Heart right ventricle (tissue), 16 donors: ENCODE measurements around the gene ZNF385D. TPM values are rescaled to one million over a fixed set of nuclear protein-coding genes. Genes with fewer than 3 reads are reported as not detected.
A peak's percentile ranks its signal among the peaks of the same experiment; 100 is the strongest.

Experiments used
- ATAC-seq, 8 donors: fragments of 200-7000 bp; cut with Tn5 transposase; one replicate each; pipeline ENCODE4 v1.9.1; 2020; ENCODE audit warnings: mild to moderate bottlenecking in 8 of 8, moderate library complexity in 8 of 8, moderate number of reproducible peaks in 1 of 8
- DNase-seq, 2 donors: peaks; one replicate each; pipeline ENCODE4 v3.0.0-alpha.2; 2020
- H3K27ac ChIP-seq, 10 donors: fragments of 200-600 bp; sonication (generic) in 2 of 10; one replicate each; pipeline versions ENCODE4 v1.5.0 to v1.8.0; 2020 to 2022; ENCODE audit warnings: mild to moderate bottlenecking in 3 of 10
- H3K27me3 ChIP-seq, 7 donors: fragments of 200-600 bp; one replicate each; pipeline ENCODE4 v1.8.0; 2021 to 2022; ENCODE audit warnings: mild to moderate bottlenecking in 2 of 7
- H3K36me3 ChIP-seq, 9 donors: fragments of 200-600 bp; sonication (generic) in 1 of 9; one replicate each; pipeline versions ENCODE4 v1.5.0 to v1.8.0; 2020 to 2022; ENCODE audit warnings: mild to moderate bottlenecking in 2 of 9
- H3K4me1 ChIP-seq, 9 donors: fragments of 200-600 bp; sonication (generic) in 1 of 9; one replicate each; pipeline versions ENCODE4 v1.5.0 to v1.8.0; 2020 to 2022; ENCODE audit warnings: mild to moderate bottlenecking in 4 of 9
- H3K4me3 ChIP-seq, 10 donors: fragments of 200-600 bp; sonication (generic) in 2 of 10; one replicate each; pipeline versions ENCODE4 v1.5.0 to v1.8.0; 2020 to 2022; ENCODE audit warnings: mild to moderate bottlenecking in 7 of 10, moderate library complexity in 2 of 10
- H3K9me3 ChIP-seq, 11 donors: fragments of 200-600 bp in 10 of 11; sonication (generic) in 2 of 11; one replicate each; pipeline versions ENCODE4 v1.5.0 to v1.8.0; 2013 to 2022; ENCODE audit warnings: mild to moderate bottlenecking in 2 of 11, control low read depth in 1 of 11, moderate library complexity in 1 of 11
- WGBS, 2 donors: extraction: QIAGEN DNeasy Blood & Tissue Kit; methylation state at CpG; one replicate each; pipeline ENCODE4 v1.1.7; 2013; ENCODE audit warnings: inconsistent platforms in 1 of 2; 5-methylcytosine and 5-hydroxymethylcytosine counted together
- intact Hi-C, 10 donors: fragments of 100-400 bp; cut with DNase I; formaldehyde crosslinking; loops; one replicate each; pipeline versions ENCODE4 v1.11.1 to v1.14.2; 2022
- polyA plus RNA-seq, 2 donors: library from polyadenylated mRNA; stranded (reverse); fragments of 200-250 nt; gene quantifications; one replicate each; pipeline ENCODE4 v1.2.3, GENCODE V29; 2013
- total RNA-seq, 10 donors: library from RNA; stranded (reverse); fragmentation: NEBNext Ultra II Directional in 3 of 10; extraction: Animal tissue kit (Norgen Biotek cat#: 25700) in 3 of 10; gene quantifications; one replicate each; pipeline versions ENCODE4 v1.2.1 to v1.2.4, GENCODE V29; 2021 to 2023
- TF ChIP-seq, protein P1 (sequence below), 9 donors: fragments of 200-600 bp; sonication (generic) in 2 of 9; IDR thresholded peaks; one replicate each; pipeline versions ENCODE4 v1.5.0 to v1.8.0; 2021 to 2022; ENCODE audit warnings: antibody characterized with exemption in 9 of 9, mild to moderate bottlenecking in 5 of 9, moderate library complexity in 1 of 9
- donor health status: Arrhythmogenic right ventricular cardiomyopathy.
- donor health status: ischemic (EF 13 %, LVEDD 7.1; RV severe dilation, severe dysfunction).
- donor health status: healthy with polysubstance abuse.
- donor health status: DM: no; HTN: yes; CAD: no.
- donor health status: DM: no; HTN: no; CAD: no.
- donor health status: ischemic (EF 25% LVEDD 6.9; RV normal size, moderate dysfunction).
- donor health status: ischemic (EF 25% LVEDD 5.7; RV mildly dilated, moderate dysfunction).
- donor health status: healthy.
- donor health status: DM: yes; HTN: yes; CAD: no.
- donor health status: Ischemic cardiomyopathy.
- donor health status: ischemic (EF 35%, LVEDD 5.7; RV mildly dilated, moderate dysfunction).
- donor health status: nonischemic (EF 11% LVEDD 7.7; RV severe dilation, severe dysfunction).
- donor health status: DM: yes; HTN: yes; CAD: no.
- donor health status: PGD.
- donor health status: ischemic (EF 29% LVEDD 5.4; RV normal size, mild dysfunction).
- donor health status: nonischemic (EF 23%, LVEDD 6.1; RV moderate dilation, normal function).

The ZNF385D gene
- total and polyA plus RNA-seq, 12 donors: 3.0 to 24.9 (median 7.2) TPM

- ATAC-seq: no peak
These were observed 129.8 kb downstream of the ZNF385D start for GRCh38 chr3:21621181-21621651.

DNA sequence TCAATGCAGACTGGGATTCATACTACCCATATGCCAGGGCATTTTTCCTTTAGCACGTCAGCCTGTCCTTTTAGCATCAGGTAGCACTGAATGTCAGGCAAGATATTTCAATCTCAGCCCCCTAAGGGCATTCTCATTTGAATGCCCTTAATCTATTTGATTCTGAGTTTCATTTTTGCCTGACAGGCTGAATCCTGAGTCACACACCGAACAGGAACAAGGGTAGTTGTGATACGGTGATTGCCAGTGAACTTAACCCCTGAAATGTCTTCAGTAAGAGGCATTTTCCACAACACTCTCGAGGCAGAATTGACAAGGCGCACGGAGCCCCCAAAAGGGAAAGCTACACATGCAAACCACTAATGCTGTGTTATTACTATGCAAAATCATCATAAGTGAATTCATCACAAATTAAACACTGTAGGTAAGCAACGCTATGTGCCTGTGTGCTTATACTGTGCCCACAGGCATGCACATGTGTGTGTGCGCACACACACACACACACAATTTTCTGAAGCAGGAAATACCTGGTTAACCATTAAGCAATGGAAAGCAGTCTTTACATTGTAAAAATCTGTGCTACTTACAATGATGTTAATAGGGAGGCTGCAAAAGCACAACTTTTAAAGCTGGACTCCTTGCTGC, 130.4 kb downstream of the ZNF385D start:
- Histone ChIP-seq H3K4me3 (no peak overlapping the region), H3K36me3 (no peaks in the 10 kb centered on the region), H3K27me3 (no peaks in the 10 kb centered on the region), H3K9me3 (no peaks in the 10 kb centered on the region), H3K27ac (no peak overlapping the region), H3K4me1 (peaks cover 0 to 46% (median 18%) of the 10 kb centered on the region in 9 donors)
- WGBS, 2 donors: 70 to 81% methylated on average over 8 of the region's 8 CpGs
- ATAC-seq: peak in 1 of 8 donors; percentile 26
- DNase-seq: no peak
- TF ChIP-seq, protein P1, sequence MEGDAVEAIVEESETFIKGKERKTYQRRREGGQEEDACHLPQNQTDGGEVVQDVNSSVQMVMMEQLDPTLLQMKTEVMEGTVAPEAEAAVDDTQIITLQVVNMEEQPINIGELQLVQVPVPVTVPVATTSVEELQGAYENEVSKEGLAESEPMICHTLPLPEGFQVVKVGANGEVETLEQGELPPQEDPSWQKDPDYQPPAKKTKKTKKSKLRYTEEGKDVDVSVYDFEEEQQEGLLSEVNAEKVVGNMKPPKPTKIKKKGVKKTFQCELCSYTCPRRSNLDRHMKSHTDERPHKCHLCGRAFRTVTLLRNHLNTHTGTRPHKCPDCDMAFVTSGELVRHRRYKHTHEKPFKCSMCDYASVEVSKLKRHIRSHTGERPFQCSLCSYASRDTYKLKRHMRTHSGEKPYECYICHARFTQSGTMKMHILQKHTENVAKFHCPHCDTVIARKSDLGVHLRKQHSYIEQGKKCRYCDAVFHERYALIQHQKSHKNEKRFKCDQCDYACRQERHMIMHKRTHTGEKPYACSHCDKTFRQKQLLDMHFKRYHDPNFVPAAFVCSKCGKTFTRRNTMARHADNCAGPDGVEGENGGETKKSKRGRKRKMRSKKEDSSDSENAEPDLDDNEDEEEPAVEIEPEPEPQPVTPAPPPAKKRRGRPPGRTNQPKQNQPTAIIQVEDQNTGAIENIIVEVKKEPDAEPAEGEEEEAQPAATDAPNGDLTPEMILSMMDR (IDR thresholded peaks at IDR 0.05): no peak
- intact Hi-C loops: no loop called here

More at GRCh38 chr3:21621181-21621651, 129.8 kb downstream of the ZNF385D start:
- DNase-seq: no peak
- peaks cover 0 to 46% (median 18%) of the 10 kb centered on the region in 9 donors for H3K4me1 ChIP-seq
- 73 to 77% methylated on average over 4 of the region's 4 CpGs for WGBS, 2 donors
- no peak overlapping the region for H3K27ac ChIP-seq
- no peaks in the 10 kb centered on the region for H3K36me3 ChIP-seq
- intact Hi-C loops: no loop called here
- TF ChIP-seq, protein P1 (IDR thresholded peaks at IDR 0.05): no peak
- H3K4me3 ChIP-seq: no peak overlapping the region
- H3K9me3 ChIP-seq: no peaks in the 10 kb centered on the region
- no peaks in the 10 kb centered on the region for H3K27me3 ChIP-seq

DNA sequence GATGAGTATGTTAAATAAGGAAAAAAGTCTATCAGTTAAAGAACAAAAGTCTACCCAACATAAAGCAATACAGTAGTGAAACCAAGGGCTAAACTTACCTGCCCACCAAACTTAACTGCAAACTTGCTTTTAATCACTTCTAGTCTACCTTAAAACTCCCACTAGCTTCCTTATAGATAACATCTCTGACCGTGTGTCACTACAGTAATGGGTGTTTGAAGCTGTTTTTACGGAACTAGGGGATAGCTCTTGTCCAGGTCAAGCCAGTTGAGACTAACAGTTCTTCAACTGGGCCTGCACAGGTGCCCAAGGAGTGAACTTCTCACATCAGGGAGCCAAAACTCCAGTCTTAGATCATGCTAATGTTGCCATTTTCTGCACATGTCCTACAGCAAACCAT, 132.3 kb downstream of the ZNF385D start:
- H3K27ac ChIP-seq: no peak overlapping the region
- peaks cover 0 to 30% (median 15%) of the 10 kb centered on the region in 9 donors for H3K4me1 ChIP-seq
- ATAC-seq: no peak
- H3K4me3 ChIP-seq: no peak overlapping the region
- no peaks in the 10 kb centered on the region for H3K36me3 ChIP-seq
- TF ChIP-seq, protein P1 (IDR thresholded peaks at IDR 0.05): no peak
- no peak for DNase-seq
- H3K27me3 ChIP-seq: no peaks in the 10 kb centered on the region
- 56 to 58% methylated on average over 2 of the region's 2 CpGs for WGBS, 2 donors
- no peaks in the 10 kb centered on the region for H3K9me3 ChIP-seq
- intact Hi-C loops: no loop called here

DNA sequence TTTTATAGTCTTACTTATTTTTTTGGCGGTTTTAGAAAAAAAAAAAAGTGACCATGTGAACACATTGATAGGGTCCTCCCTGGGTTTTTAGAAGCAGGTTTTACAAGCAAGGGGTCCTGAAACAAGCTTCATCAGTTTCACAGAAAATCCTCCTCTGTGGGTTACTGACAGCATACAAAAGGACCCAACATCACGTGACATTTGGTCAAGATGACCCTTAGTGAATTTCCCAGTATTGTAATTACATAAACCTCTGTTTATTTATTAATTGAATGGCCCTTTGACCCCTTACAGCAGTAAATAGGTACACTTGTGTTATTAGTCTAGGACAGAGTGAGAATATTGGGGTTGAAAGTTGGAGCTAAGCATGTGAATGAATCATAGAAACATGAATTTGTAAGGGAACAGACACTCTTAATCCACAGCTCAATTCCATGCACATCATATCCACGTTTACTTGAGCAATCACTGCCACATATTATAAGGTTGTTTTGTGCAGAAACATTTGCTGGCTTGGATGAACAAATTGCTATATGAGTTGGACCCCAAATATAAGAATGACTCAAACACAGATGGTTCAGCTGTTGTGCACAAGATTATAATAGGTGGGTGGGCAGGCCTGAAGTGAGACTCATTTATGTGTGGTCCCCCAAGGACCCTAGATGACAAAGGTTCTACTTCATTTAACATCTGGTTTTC, 137.5 kb downstream of the ZNF385D start:
- no peaks in the 10 kb centered on the region for H3K9me3 ChIP-seq
- H3K4me3 ChIP-seq: no peak overlapping the region
- H3K36me3 ChIP-seq: no peaks in the 10 kb centered on the region
- intact Hi-C loops: no loop called here
- H3K4me1 ChIP-seq: no peaks in the 10 kb centered on the region
- WGBS, 2 donors: 87 to 88% methylated on average over 3 of the region's 3 CpGs
- H3K27ac ChIP-seq: no peak overlapping the region
- no peak for ATAC-seq
- TF ChIP-seq, protein P1 (IDR thresholded peaks at IDR 0.05): no peak
- no peak for DNase-seq
- no peaks in the 10 kb centered on the region for H3K27me3 ChIP-seq
